Cardiac fibroblast (primary cell): ENCODE data around the gene MRPL11.
"Not testable (repeated sequence)": the region's sequence is repeated elsewhere in the genome, so short reads cannot be mapped to it uniquely, and the experiment has no call there.

ENCODE experiments used
- DNase-seq, 2 donors: peaks; one replicate each; pipeline versions ENCODE4 v3.0.0 to v3.0.0-alpha.2; 2010; ENCODE audit warnings: low read depth in 2 of 2
- H3K4me3 ChIP-seq, 2 donors: replicated peaks in 1 of 2; 1 replicate in 1 of 2; 2 replicates in 1 of 2; pipeline ENCODE4 v1.5.1; 2011; ENCODE audit warnings: low read depth in 2 of 2, low read length in 2 of 2, mild to moderate bottlenecking in 2 of 2, moderate library complexity in 1 of 2
- TF ChIP-seq, protein P1 (sequence below): IDR thresholded peaks from one replicate; pipeline ENCODE4 v1.5.1; 2011; ENCODE audit warnings: low read depth, mild to moderate bottlenecking, low read length, inconsistent platforms

Gene MRPL11

DNA sequence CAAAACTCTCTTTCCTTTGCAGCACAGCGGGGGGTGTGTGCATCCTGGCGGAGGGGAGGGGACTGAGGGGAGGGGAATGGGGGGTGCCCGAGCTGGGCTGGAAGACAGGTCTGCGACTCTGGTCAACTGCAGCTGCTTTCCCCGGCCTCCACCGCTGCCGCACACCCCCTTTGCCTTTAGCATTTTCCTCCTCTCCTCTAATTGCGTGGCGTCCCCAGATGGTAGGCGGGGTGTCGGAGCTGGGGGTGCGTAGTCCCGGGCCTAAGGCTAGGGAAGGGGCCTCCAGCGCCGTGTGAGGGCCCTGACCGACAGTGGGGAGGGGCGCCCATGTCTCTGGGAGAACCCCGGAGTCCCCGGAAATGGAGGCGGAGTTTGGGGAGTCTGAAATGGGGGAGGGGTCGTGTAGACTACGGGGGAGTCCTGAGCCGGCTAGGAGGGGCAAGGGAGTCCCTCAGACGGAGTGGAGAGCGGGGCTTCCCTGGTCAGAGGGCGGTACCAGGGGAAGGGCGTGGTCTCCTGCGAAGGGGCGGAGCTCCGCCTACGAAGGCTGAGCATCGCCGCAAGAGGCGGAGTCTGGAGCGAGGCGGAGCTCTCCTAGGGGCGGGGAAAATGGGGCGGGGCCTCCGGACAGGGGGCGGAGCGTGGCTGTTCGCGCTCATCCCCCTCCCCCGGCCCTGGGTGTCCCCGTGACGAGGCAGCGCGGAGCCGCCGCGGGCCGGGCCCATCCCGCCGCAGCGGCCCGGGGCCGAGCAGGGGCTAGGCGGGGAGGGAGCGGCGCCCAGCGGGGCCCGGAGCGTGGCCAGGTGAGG, 27.8 kb upstream of the MRPL11 start, which contains the start of gene PELI3:
Gene PELI3 (plus strand): TSS at position 681 of the 809 bp plus-strand sequence. CDS start 1,224 bp downstream, outside the sequence.
- TF ChIP-seq, protein P1, sequence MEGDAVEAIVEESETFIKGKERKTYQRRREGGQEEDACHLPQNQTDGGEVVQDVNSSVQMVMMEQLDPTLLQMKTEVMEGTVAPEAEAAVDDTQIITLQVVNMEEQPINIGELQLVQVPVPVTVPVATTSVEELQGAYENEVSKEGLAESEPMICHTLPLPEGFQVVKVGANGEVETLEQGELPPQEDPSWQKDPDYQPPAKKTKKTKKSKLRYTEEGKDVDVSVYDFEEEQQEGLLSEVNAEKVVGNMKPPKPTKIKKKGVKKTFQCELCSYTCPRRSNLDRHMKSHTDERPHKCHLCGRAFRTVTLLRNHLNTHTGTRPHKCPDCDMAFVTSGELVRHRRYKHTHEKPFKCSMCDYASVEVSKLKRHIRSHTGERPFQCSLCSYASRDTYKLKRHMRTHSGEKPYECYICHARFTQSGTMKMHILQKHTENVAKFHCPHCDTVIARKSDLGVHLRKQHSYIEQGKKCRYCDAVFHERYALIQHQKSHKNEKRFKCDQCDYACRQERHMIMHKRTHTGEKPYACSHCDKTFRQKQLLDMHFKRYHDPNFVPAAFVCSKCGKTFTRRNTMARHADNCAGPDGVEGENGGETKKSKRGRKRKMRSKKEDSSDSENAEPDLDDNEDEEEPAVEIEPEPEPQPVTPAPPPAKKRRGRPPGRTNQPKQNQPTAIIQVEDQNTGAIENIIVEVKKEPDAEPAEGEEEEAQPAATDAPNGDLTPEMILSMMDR: no peak
- peak within 1 kb of the TSS; percentile 62 to 65 for H3K4me3 ChIP-seq
- DNase-seq: peak; percentile 89 to 95

DNA sequence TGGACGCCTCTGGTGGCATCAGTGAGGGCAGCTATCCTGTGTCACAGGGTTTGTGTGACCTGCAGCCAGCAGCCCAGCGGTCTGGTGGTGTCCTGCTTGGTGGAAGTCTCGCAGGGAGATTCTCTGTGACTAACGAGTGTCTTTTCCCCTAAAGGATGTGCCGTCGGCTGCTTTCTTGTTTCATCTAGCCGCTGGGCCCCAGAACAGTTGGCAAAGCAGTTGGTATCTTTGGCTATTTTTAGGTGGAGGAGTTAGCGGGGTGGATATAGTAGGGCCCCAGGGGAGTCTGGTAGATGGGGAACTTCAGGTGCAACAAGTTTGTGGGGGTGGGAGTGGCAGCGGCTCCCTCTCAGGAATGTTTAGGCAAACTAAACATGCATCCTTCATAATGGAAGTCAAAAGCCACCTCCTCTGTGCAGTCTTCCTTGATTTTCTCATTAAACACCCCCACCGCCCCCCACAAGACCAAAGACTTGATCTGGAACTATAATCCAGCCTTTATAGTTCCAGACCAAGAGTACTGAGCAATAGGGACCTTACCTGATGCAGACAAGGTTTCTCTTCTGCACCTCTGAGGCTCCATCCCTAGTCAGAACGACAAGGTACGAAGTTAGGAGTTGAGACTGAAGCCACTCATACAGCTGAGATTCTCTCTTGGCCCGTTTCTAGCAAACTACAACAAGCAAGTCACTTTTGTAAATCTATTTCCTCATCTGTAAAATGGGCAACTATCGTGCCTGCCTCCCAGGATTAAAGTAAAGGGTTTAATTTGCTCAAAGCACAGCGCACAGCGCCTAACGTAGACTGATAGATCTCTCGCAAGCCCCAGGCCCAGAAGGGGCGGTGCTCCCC, 27.0 kb upstream of the MRPL11 start:
- H3K4me3 ChIP-seq: peak overlapping the region; percentile 62 to 65
- TF ChIP-seq, protein P1: no peak
- DNase-seq: no peak

DNA sequence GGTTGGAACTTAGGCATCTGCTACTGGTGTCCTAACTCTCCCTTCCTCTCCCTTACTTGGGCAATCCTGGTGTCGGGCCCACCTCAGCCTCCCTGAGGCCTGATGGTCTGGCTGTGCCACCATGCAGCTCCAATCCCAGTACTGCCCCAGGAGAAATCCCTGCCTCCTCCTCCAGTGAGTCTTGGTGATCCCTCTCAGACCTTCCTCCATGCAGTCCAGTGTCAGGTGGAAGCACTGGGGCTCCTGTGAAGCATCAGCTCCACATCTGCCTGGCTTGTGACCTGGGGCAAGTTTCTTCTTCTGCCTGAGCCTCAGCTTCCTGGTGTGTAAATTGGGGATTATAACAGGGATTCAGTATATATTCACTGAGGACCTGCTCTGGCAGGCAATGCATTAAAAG, 26.3 kb upstream of the MRPL11 start:
- TF ChIP-seq, protein P1: no peak

DNA sequence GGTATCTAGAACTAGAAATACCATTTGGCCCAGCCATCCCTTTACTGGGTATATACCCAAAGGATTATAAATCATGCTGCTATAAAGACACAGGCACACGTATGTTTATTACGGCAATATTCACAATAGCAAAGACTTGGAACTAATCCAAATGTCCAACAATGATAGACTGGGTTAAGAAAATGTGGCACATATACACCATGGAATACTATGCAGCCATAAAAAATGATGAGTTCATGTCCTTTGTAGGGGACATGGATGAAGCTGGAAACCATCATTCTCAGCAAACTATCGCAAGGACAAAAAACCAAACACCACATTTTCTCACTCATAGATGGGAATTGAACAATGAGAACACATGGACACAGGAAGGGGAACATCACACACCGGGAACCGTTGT, 25.5 kb upstream of the MRPL11 start:
- DNase-seq: not testable (repeated sequence)

More for the DNA sequence above, 26.3 kb upstream of the MRPL11 start:
- no peak overlapping the region for H3K4me3 ChIP-seq
- no peak for DNase-seq

DNA sequence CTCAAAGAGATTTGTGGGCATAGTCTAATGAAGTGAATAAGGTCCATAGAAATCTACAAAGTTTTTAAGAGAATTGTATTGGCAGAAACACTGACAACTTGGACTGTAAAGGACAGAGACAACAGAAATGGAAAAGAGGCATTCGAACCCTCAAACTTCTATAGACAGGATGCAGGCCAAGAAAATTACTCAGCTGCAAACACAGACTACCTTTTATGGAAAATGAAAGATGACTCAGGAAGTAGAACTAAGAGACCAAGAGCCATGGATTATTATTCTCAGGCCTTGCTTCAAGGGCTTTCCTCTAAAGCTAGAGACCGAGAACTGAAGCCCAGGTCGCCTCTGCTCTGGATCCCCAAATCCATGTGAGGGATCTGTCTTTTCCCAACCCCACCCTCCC, 24.3 kb upstream of the MRPL11 start:
- no peak for DNase-seq
- H3K4me3 ChIP-seq: no peak overlapping the region
- TF ChIP-seq, protein P1: no peak

More for the DNA sequence above, 25.5 kb upstream of the MRPL11 start:
- H3K4me3 ChIP-seq: not testable (repeated sequence)

- TF ChIP-seq, protein P1: no peak
- H3K4me3 ChIP-seq: no peak overlapping the region
- DNase-seq: no peak
These were observed 23.4 kb upstream of the MRPL11 start for GRCh38 chr11:66462010-66462409.
